ENCODE results near the gene RASL11A.

RASL11A gene

GRCh38 chr13:27306364-27306763, 35.7 kb downstream of the RASL11A start:
- no peaks in the 10 kb centered on the region for H3K36me3 ChIP-seq (replicated peaks; ENCODE audit: insufficient read depth, low read length)
- H3K27ac ChIP-seq (ENCODE audit: low read length) = no peak overlapping the region
- no peaks in the 10 kb centered on the region for H3K27me3 ChIP-seq (replicated peaks; ENCODE audit: insufficient read depth, low read length)
- no peak overlapping the region for H3K4me3 ChIP-seq (ENCODE audit: low read length)
- no peaks in the 10 kb centered on the region for H3F3A ChIP-seq (ENCODE audit: insufficient read depth, low read length)
- H2AFZ ChIP-seq (ENCODE audit: low read length) = no peak overlapping the region
- H3K4me1 ChIP-seq (ENCODE audit: low read length) = no peaks in the 10 kb centered on the region
- H3K9ac ChIP-seq (ENCODE audit: low read length) = no peak overlapping the region
- no peaks in the 10 kb centered on the region for H3K79me2 ChIP-seq (ENCODE audit: low read length)
- TF ChIP-seq EZH2 (optimal IDR thresholded peaks at IDR 0.05; ENCODE audit: low read depth, low read length) = no peak
- TF ChIP-seq, protein P1, sequence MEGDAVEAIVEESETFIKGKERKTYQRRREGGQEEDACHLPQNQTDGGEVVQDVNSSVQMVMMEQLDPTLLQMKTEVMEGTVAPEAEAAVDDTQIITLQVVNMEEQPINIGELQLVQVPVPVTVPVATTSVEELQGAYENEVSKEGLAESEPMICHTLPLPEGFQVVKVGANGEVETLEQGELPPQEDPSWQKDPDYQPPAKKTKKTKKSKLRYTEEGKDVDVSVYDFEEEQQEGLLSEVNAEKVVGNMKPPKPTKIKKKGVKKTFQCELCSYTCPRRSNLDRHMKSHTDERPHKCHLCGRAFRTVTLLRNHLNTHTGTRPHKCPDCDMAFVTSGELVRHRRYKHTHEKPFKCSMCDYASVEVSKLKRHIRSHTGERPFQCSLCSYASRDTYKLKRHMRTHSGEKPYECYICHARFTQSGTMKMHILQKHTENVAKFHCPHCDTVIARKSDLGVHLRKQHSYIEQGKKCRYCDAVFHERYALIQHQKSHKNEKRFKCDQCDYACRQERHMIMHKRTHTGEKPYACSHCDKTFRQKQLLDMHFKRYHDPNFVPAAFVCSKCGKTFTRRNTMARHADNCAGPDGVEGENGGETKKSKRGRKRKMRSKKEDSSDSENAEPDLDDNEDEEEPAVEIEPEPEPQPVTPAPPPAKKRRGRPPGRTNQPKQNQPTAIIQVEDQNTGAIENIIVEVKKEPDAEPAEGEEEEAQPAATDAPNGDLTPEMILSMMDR (IDR thresholded peaks at IDR 0.05; ENCODE audit: low read length) = no peak
- TF ChIP-seq EZH2phosphoT487 (IDR thresholded peaks at IDR 0.05; ENCODE audit: low read length) = no peak
- H3K9me3 ChIP-seq (replicated peaks; ENCODE audit: insufficient read depth, low read length) = no peaks in the 10 kb centered on the region
- no peaks in the 10 kb centered on the region for H4K20me1 ChIP-seq (ENCODE audit: insufficient read depth, low read length)
- H3K4me2 ChIP-seq (ENCODE audit: low read depth, low read length) = no peak overlapping the region
- no peak for DNase-seq
- H3K9me2 ChIP-seq (replicated peaks; ENCODE audit: insufficient read depth, low read length) = no peaks in the 10 kb centered on the region

GRCh38 chr13:27308941-27309340, 38.3 kb downstream of the RASL11A start:
- H2AFZ ChIP-seq (ENCODE audit: low read length) = no peak overlapping the region
- H4K20me1 ChIP-seq (ENCODE audit: insufficient read depth, low read length) = no peaks in the 10 kb centered on the region
- no peak for DNase-seq
- no peak overlapping the region for H3K4me3 ChIP-seq (ENCODE audit: low read length)
- no peaks in the 10 kb centered on the region for H3K27me3 ChIP-seq (replicated peaks; ENCODE audit: insufficient read depth, low read length)
- no peak overlapping the region for H3K4me2 ChIP-seq (ENCODE audit: low read depth, low read length)
- H3K79me2 ChIP-seq (ENCODE audit: low read length) = no peaks in the 10 kb centered on the region
- no peaks in the 10 kb centered on the region for H3F3A ChIP-seq (ENCODE audit: insufficient read depth, low read length)
- H3K27ac ChIP-seq (ENCODE audit: low read length) = no peak overlapping the region
- no peaks in the 10 kb centered on the region for H3K9me3 ChIP-seq (replicated peaks; ENCODE audit: insufficient read depth, low read length)
- H3K9ac ChIP-seq (ENCODE audit: low read length) = no peak overlapping the region
- no peaks in the 10 kb centered on the region for H3K9me2 ChIP-seq (replicated peaks; ENCODE audit: insufficient read depth, low read length)
- TF ChIP-seq EZH2phosphoT487 (IDR thresholded peaks at IDR 0.05; ENCODE audit: low read length) (no peak), EZH2 (optimal IDR thresholded peaks at IDR 0.05; ENCODE audit: low read depth, low read length) (no peak)
- TF ChIP-seq, protein P1 (IDR thresholded peaks at IDR 0.05; ENCODE audit: low read length) = no peak
- no peaks in the 10 kb centered on the region for H3K4me1 ChIP-seq (ENCODE audit: low read length)
- H3K36me3 ChIP-seq (replicated peaks; ENCODE audit: insufficient read depth, low read length) = no peaks in the 10 kb centered on the region

DNA sequence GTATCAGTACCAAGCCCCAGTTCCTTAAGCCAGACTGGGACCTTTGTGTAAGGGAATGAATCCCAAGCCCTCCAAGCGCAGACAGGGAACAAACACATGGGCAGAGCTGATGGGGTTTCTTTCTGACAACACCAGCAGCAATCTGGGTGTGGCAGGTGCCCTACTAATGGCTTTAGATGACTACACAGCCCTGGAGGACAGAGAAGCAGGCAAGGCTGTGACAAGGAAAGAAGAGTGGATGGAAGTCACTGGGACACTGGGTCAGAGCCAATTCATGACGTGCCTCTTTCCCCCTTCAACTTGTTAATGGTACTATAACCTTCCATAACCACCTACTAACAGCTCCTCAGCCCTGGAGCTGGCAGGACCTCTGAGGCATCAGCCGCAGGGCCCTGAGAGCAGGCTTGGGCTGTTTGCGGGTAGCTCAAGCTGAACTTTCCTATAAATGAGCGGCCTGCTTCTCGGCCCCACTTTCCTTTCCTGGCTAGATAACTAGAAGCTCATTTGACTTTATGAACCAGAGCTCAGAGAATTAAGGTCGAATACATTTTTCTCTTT, 38.9 kb downstream of the RASL11A start:
- H3K9me2 ChIP-seq (replicated peaks; ENCODE audit: insufficient read depth, low read length) = no peaks in the 10 kb centered on the region
- H2AFZ ChIP-seq (ENCODE audit: low read length) = no peak overlapping the region
- DNase-seq = no peak
- H3K36me3 ChIP-seq (replicated peaks; ENCODE audit: insufficient read depth, low read length) = no peaks in the 10 kb centered on the region
- H3K27ac ChIP-seq (ENCODE audit: low read length) = no peak overlapping the region
- no peaks in the 10 kb centered on the region for H4K20me1 ChIP-seq (ENCODE audit: insufficient read depth, low read length)
- H3K9me3 ChIP-seq (replicated peaks; ENCODE audit: insufficient read depth, low read length) = no peaks in the 10 kb centered on the region
- no peaks in the 10 kb centered on the region for H3F3A ChIP-seq (ENCODE audit: insufficient read depth, low read length)
- no peak overlapping the region for H3K9ac ChIP-seq (ENCODE audit: low read length)
- TF ChIP-seq EZH2 (optimal IDR thresholded peaks at IDR 0.05; ENCODE audit: low read depth, low read length) (no peak), EZH2phosphoT487 (IDR thresholded peaks at IDR 0.05; ENCODE audit: low read length) (no peak)
- TF ChIP-seq, protein P1 (IDR thresholded peaks at IDR 0.05; ENCODE audit: low read length) = no peak
- no peaks in the 10 kb centered on the region for H3K79me2 ChIP-seq (ENCODE audit: low read length)
- no peaks in the 10 kb centered on the region for H3K4me1 ChIP-seq (ENCODE audit: low read length)
- H3K27me3 ChIP-seq (replicated peaks; ENCODE audit: insufficient read depth, low read length) = no peaks in the 10 kb centered on the region
- no peak overlapping the region for H3K4me2 ChIP-seq (ENCODE audit: low read depth, low read length)
- no peak overlapping the region for H3K4me3 ChIP-seq (ENCODE audit: low read length)
